ENCODE measurements around the gene NUP107.

- no peak for TF ChIP-seq CTCF (IDR thresholded peaks at IDR 0.05)
- no peak for TF ChIP-seq POLR2A (IDR thresholded peaks at IDR 0.05)
These were observed 81.7 kb downstream of the NUP107 start for GRCh38 chr12:68768431-68768939.

Measured in transverse colon (tissue), 3 donors.